Measurements from ENCODE around the gene FUZ. TPM values are rescaled to one million over a fixed set of nuclear protein-coding genes. Genes with fewer than 3 reads are reported as not detected.

Gene FUZ, protein sequence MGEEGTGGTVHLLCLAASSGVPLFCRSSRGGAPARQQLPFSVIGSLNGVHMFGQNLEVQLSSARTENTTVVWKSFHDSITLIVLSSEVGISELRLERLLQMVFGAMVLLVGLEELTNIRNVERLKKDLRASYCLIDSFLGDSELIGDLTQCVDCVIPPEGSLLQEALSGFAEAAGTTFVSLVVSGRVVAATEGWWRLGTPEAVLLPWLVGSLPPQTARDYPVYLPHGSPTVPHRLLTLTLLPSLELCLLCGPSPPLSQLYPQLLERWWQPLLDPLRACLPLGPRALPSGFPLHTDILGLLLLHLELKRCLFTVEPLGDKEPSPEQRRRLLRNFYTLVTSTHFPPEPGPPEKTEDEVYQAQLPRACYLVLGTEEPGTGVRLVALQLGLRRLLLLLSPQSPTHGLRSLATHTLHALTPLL
- polyA plus RNA-seq = 32.9 and 35.4 TPM in 2 replicates
- polyA minus RNA-seq = 20.2 and 21.9 TPM in 2 replicates

DNA sequence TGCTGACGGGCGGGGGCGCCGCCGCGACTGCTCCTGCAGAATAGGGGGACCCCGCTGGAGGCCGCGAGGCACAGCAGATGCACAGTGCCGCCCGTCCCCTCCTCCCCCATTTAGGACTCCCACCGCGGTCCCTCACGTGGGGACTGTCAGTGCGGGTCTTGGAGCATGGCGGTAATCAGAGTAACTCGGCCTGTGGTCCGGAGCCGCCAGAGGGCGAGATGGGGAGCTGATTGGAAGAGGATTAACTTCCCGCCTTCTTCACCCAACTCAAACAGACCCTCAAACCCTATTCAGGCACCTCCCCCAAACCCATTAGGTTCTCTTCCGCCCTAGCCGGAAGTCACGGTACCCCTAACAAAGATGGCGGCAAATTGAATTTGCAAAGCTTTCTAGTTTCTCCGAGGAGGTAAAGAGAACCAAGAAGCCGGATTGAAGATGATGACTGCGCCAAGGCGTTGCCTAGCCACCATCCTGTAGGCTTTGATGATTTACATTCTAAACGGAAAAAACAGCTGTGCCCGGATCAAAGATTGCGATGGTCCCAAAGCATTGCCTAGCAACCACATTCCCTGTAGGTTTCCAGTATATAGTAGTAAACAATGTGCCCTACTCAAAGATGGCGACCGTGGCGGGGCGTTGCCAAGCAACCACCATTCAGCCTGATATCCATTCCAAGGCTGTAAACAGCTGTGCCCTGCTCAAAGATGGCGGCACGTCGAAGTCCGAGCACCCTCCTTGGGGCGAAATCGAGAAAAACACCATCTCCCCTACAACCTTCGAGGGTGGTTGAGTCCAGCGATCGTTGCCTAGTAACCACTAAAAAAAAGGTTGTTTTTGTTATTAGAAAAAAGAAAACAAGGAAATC is at the start of gene FUZ:
FUZ (minus strand) TSS at position 296 of the 865 bp plus-strand sequence; CDS start at position 110, 186 bp downstream.
- no peaks in the 10 kb centered on the region for H3K36me3 ChIP-seq (ENCODE audit: insufficient read depth, low read length)
- no peaks in the 10 kb centered on the region for H4K20me1 ChIP-seq (ENCODE audit: insufficient read depth)
- H3K27ac ChIP-seq (ENCODE audit: low read length) = peak within 1 kb of the TSS; percentile 97
- peak within 1 kb of the TSS; percentile 74 for H3K4me3 ChIP-seq (ENCODE audit: low read length)
- H3K9me2 ChIP-seq (ENCODE audit: insufficient read depth, low read length) = no peaks in the 10 kb centered on the region
- no peaks in the 10 kb centered on the region for H3F3A ChIP-seq (ENCODE audit: insufficient read depth, low read length, poor library complexity, severe bottlenecking)
- peak within 1 kb of the TSS; percentile 82 for H3K9ac ChIP-seq (ENCODE audit: low read length)
- TF ChIP-seq SMC3 (conservative IDR thresholded peaks at IDR 0.05; ENCODE audit: poor library complexity) = peak; percentile 66
- no peak for TF ChIP-seq EZH2 (IDR thresholded peaks at IDR 0.05; ENCODE audit: borderline replicate concordance, insufficient read depth, low read length, poor library complexity, severe bottlenecking)
- TF ChIP-seq REST (IDR thresholded peaks at IDR 0.05; ENCODE audit: borderline replicate concordance) = peak; percentile 79
- peak; percentile 86 for TF ChIP-seq TAF1 (IDR thresholded peaks at IDR 0.05; ENCODE audit: low read depth)
- peak; percentile 81 for TF ChIP-seq EP300 (conservative IDR thresholded peaks at IDR 0.05; ENCODE audit: poor library complexity, severe bottlenecking)
- peak; percentile 63 for TF ChIP-seq CTCF (IDR thresholded peaks at IDR 0.05; ENCODE audit: poor library complexity, severe bottlenecking)
- TF ChIP-seq MXI1 (conservative IDR thresholded peaks at IDR 0.05; ENCODE audit: poor library complexity, severe bottlenecking) = peak; percentile 85
- peak; percentile 56 for TF ChIP-seq RAD21 (conservative IDR thresholded peaks at IDR 0.05)
- peak; percentile 67 for TF ChIP-seq POLR2AphosphoS5 (IDR thresholded peaks at IDR 0.05)
- H2AFZ ChIP-seq (ENCODE audit: low read depth, low read length) = peak within 1 kb of the TSS; percentile 68
- no peaks in the 10 kb centered on the region for H3K9me3 ChIP-seq (ENCODE audit: low read length)
- H3K79me2 ChIP-seq (replicated peaks; ENCODE audit: insufficient read depth, low read length) = peaks cover 2% of the 10 kb centered on the region
- peak within 1 kb of the TSS; percentile 94 for H3K4me2 ChIP-seq (ENCODE audit: low read length)
- no peaks in the 10 kb centered on the region for H3K27me3 ChIP-seq (ENCODE audit: insufficient read depth, low read depth, low read length)

Data from neural cell (in vitro differentiated cells).